K562 (cell line): ENCODE results near the gene LATS1. TPM values are rescaled to one million over a fixed set of nuclear protein-coding genes. Genes with fewer than 3 reads are reported as not detected.
A peak's percentile ranks its signal among the peaks of the same experiment; 100 is the strongest.

Experiments used
- ASH1L ChIP-seq: fragments of 450-650 bp; IDR thresholded peaks from 2 replicates; pipeline ENCODE4 v1.6.1; 2018; ENCODE audit warnings: borderline replicate concordance, mild to moderate bottlenecking, low read depth; ENCODE audit not compliant: partially characterized antibody
- CBFA2T2 ChIP-seq: fragments of 450-650 bp; conservative IDR thresholded peaks from 2 replicates; pipeline ENCODE4 v1.6.1; 2017; ENCODE audit warnings: mild to moderate bottlenecking
- CTCF ChIP-seq, 3 experiments: IDR thresholded peaks in 2 of 3; conservative IDR thresholded peaks in 1 of 3; 2 replicates each; pipeline ENCODE4 v1.5.1; 2011 to 2012; ENCODE audit warnings: low read length in 3 of 3, mild to moderate bottlenecking in 3 of 3, control low read depth in 2 of 3, improper control_type of control experiment in 1 of 3, inconsistent platforms in 1 of 3, low read depth in 1 of 3, mixed read lengths in 1 of 3, moderate library complexity in 1 of 3; ENCODE audit not compliant: insufficient read depth in 2 of 3
- ELF4 ChIP-seq: fragments of 450-650 bp; formaldehyde crosslinking; IDR thresholded peaks from 2 replicates; pipeline ENCODE4 v1.4.0; 2022; ENCODE audit warnings: missing genetic modification characterization
- EP400 ChIP-seq: fragments of 450-650 bp; IDR thresholded peaks from 2 replicates; pipeline ENCODE4 v1.6.1; 2017; ENCODE audit warnings: antibody characterized with exemption, mild to moderate bottlenecking, moderate library complexity
- HIVEP1 ChIP-seq: fragments of 250-450 bp; sonication (Bioruptor Pico); IDR thresholded peaks from 2 replicates; pipeline ENCODE4 v1.4.0; 2020; ENCODE audit warnings: mild to moderate bottlenecking
- KDM4B ChIP-seq, 2 experiments: fragments of 450-650 bp in 1 of 2; sonication (generic) in 1 of 2; IDR thresholded peaks; 2 replicates each; pipeline ENCODE4 v1.6.1; 2016 to 2017; ENCODE audit warnings: borderline replicate concordance in 2 of 2, antibody characterized with exemption in 1 of 2, low read depth in 1 of 2, mild to moderate bottlenecking in 1 of 2
- KLF1 ChIP-seq: fragments of 450-650 bp; IDR thresholded peaks from 2 replicates; pipeline ENCODE4 v1.6.1; 2016; ENCODE audit warnings: missing genetic modification characterization, missing compliant biosample characterization
- MTA3 ChIP-seq: fragments of 450-650 bp; formaldehyde crosslinking; IDR thresholded peaks from 2 replicates; pipeline ENCODE4 v1.6.1; 2017; ENCODE audit warnings: mild to moderate bottlenecking, borderline replicate concordance
- PHF8 ChIP-seq: fragments of 200-600 bp; sonication (generic); IDR thresholded peaks from 2 replicates; pipeline ENCODE4 v1.6.1; 2012; ENCODE audit warnings: mixed run types, mild to moderate bottlenecking, inconsistent platforms, low read length, moderate library complexity, borderline replicate concordance
- RFX5 ChIP-seq: IDR thresholded peaks from 2 replicates; pipeline ENCODE4 v1.6.1; 2011; ENCODE audit warnings: low read depth, mild to moderate bottlenecking, improper control_type of control experiment, low read length
- STAG1 ChIP-seq: sonication (generic); formaldehyde crosslinking; IDR thresholded peaks from 2 replicates; pipeline ENCODE4 v1.5.0; 2020; ENCODE audit warnings: missing genetic modification reagents, borderline replicate concordance
- YBX1 ChIP-seq: fragments of 450-650 bp; IDR thresholded peaks from 2 replicates; pipeline ENCODE4 v1.7.1; 2016; ENCODE audit warnings: mild to moderate bottlenecking
- ZBTB12 ChIP-seq: fragments of 250-450 bp; sonication (Bioruptor Pico); IDR thresholded peaks from 2 replicates; pipeline ENCODE4 v1.4.0; 2020
- ZBTB43 ChIP-seq: sonication (generic); formaldehyde crosslinking; IDR thresholded peaks from 2 replicates; pipeline ENCODE4 v1.8.0; 2023; ENCODE audit warnings: mild to moderate bottlenecking, missing genetic modification reagents
- ZNF165 ChIP-seq: fragments of 250-450 bp; sonication (Bioruptor Pico); IDR thresholded peaks from 2 replicates; pipeline ENCODE4 v1.4.0; 2020; ENCODE audit warnings: borderline replicate concordance
- ZNF217 ChIP-seq: sonication (generic); formaldehyde crosslinking; IDR thresholded peaks from 2 replicates; pipeline ENCODE4 v1.8.0; 2022; ENCODE audit warnings: mild to moderate bottlenecking, missing genetic modification reagents
- ZNF263 ChIP-seq: sonication (generic); formaldehyde crosslinking; IDR thresholded peaks from 2 replicates; pipeline ENCODE4 v1.8.0; 2022; ENCODE audit warnings: mild to moderate bottlenecking, missing genetic modification reagents, borderline replicate concordance
- ZNF282 ChIP-seq: sonication (generic); formaldehyde crosslinking; IDR thresholded peaks from 2 replicates; pipeline ENCODE4 v1.8.1; 2023; ENCODE audit warnings: missing genetic modification reagents
- ZNF551 ChIP-seq: fragments of 250-450 bp; sonication (Bioruptor Pico); IDR thresholded peaks from 2 replicates; pipeline ENCODE4 v1.5.0; 2021; ENCODE audit warnings: mild to moderate bottlenecking, moderate library complexity
- ZNF740 ChIP-seq, 3 experiments: fragments of 200-800 bp in 1 of 3; sonication (Bioruptor generic) in 1 of 3; sonication (generic) in 1 of 3; formaldehyde crosslinking in 1 of 3; IDR thresholded peaks; 2 replicates each; pipeline versions ENCODE4 v1.6.1 to v1.8.0; 2016 to 2022; ENCODE audit warnings: mild to moderate bottlenecking in 2 of 3, missing compliant biosample characterization in 2 of 3, missing genetic modification characterization in 2 of 3, missing genetic modification reagents in 1 of 3
- polyA plus RNA-seq, 8 experiments: library from polyadenylated mRNA; depleted of rRNA in 4 of 8; stranded (reverse) in 5 of 8; unstranded in 3 of 8; fragments of >200 nt; fragmentation: Nextera tagmentation in 2 of 8; fragmentation: Illumina TruSeq in 1 of 8; extraction: Ambion mirVana in 2 of 8; extraction: Trizol in 1 of 8; gene quantifications; 2 replicates each; pipeline versions ENCODE4 v1.2.1 to v1.2.3, GENCODE V29; 2011 to 2014; ENCODE audit warnings: inconsistent platforms in 1 of 8, missing spikeins in 1 of 8
- total RNA-seq, 7 experiments: library from RNA; depleted of rRNA in 6 of 7; stranded (reverse); fragments of >200 nt in 6 of 7; fragmentation: Illumina TruSeq in 2 of 7; extraction: Trizol in 2 of 7; gene quantifications; 2 replicates each; pipeline versions ENCODE4 v1.2.1 to v1.2.3, GENCODE V29; 2011 to 2021; ENCODE audit warnings: low replicate concordance in 1 of 7

Gene LATS1
- total and polyA plus RNA-seq, 9 of the 15 experiments (the other 6 are each of a cell fraction or from before 2014, with no cell fraction given): 5.0 to 36.3 (median 18.4) TPM

- TF ChIP-seq ZNF165 (CRISPR knock-in tag): no peak
- no peak for TF ChIP-seq ZBTB43 (CRISPR knock-in tag)
- TF ChIP-seq ZNF217 (CRISPR knock-in tag): no peak
- peak; percentile 22 to 46 (median 33); a peak in 3 of 6 replicates for TF ChIP-seq CTCF (IDR thresholded peaks at IDR 0.05 in 2 of 3, conservative IDR thresholded peaks at IDR 0.05 in 1 of 3; ENCODE audit: insufficient read depth in 2 of 3, low read depth in 1 of 3, low read length in 3 of 3)
- TF ChIP-seq STAG1 (CRISPR knock-in tag): no peak
- no peak for TF ChIP-seq HIVEP1
- peak; percentile 49; the same call in 1 of the 2 replicates for TF ChIP-seq MTA3
- no peak for TF ChIP-seq ZNF551 (CRISPR knock-in tag)
- TF ChIP-seq ZBTB12 (CRISPR knock-in tag): 0 out of 2 replicates have a peak, but pooled peaks have one; percentile 42
- peak in 1 of 2 experiments; percentile 30; a peak in 1 of 4 replicates for TF ChIP-seq KDM4B (IDR thresholded peaks at IDR 0.05; ENCODE audit: borderline replicate concordance in 2 of 2, low read depth in 1 of 2)
- peak; percentile 90 for TF ChIP-seq EP400
- 0 out of 2 replicates have a peak, but pooled peaks have one; percentile 16 for TF ChIP-seq CBFA2T2
- no peak for TF ChIP-seq ZNF282
- no peak for TF ChIP-seq ASH1L
- TF ChIP-seq PHF8: peak; percentile 85
- no peak for TF ChIP-seq YBX1
- no peak for TF ChIP-seq RFX5
- peak; percentile 13; the same call in 1 of the 2 replicates for TF ChIP-seq ZNF263 (CRISPR knock-in tag)
- TF ChIP-seq KLF1: peak; percentile 99
- no peak for TF ChIP-seq ZNF740 (CRISPR knock-in tag; IDR thresholded peaks at IDR 0.05)
- TF ChIP-seq ZNF740 (tag; IDR thresholded peaks at IDR 0.05): no peak
- TF ChIP-seq ELF4: 0 out of 2 replicates have a peak, but pooled peaks have one; percentile 54
Measured at GRCh38 chr6:149648148-149649145, 69.5 kb downstream of the LATS1 start, which contains the start of gene KATNA1 (continued).
